Lower leg skin (tissue), 3 donors: Measurements from ENCODE around the gene RAPGEF6.

ENCODE experiments used
- POLR2A ChIP-seq, 2 donors: fragments of 450-650 bp; IDR thresholded peaks; one replicate each; pipeline ENCODE4 v1.6.1; 2016 to 2017; ENCODE audit warnings: antibody characterized with exemption in 2 of 2, mild to moderate bottlenecking in 1 of 2, moderate library complexity in 1 of 2
- TF ChIP-seq, protein P1 (sequence below), 3 donors: fragments of 450-650 bp; IDR thresholded peaks; one replicate each; pipeline ENCODE4 v1.5.1; 2016; ENCODE audit warnings: antibody characterized with exemption in 3 of 3, mild to moderate bottlenecking in 3 of 3, moderate library complexity in 2 of 3

- TF ChIP-seq, protein P1, sequence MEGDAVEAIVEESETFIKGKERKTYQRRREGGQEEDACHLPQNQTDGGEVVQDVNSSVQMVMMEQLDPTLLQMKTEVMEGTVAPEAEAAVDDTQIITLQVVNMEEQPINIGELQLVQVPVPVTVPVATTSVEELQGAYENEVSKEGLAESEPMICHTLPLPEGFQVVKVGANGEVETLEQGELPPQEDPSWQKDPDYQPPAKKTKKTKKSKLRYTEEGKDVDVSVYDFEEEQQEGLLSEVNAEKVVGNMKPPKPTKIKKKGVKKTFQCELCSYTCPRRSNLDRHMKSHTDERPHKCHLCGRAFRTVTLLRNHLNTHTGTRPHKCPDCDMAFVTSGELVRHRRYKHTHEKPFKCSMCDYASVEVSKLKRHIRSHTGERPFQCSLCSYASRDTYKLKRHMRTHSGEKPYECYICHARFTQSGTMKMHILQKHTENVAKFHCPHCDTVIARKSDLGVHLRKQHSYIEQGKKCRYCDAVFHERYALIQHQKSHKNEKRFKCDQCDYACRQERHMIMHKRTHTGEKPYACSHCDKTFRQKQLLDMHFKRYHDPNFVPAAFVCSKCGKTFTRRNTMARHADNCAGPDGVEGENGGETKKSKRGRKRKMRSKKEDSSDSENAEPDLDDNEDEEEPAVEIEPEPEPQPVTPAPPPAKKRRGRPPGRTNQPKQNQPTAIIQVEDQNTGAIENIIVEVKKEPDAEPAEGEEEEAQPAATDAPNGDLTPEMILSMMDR (IDR thresholded peaks at IDR 0.05), result no peak
- TF ChIP-seq POLR2A (IDR thresholded peaks at IDR 0.05), result no peak
Measured at GRCh38 chr5:131659290-131659689, 24.3 kb upstream of the RAPGEF6 start.
